Calu3 (cell line): ENCODE data around the gene DGCR6L. TPM values are rescaled to one million over a fixed set of nuclear protein-coding genes. Genes with fewer than 3 reads are reported as not detected.

Experiments used
- BruUV-seq: library from RNA; stranded (reverse); fragments of 400-500 nt; replicated peaks from 2 replicates; lab custom pipeline; 2021; lab: Mats Ljungman, UMichigan
- CTCF ChIA-PET: fragments of 300-600 bp; sonication (Branson Sonifier 250); formaldehyde crosslinking; loops from one replicate; lab custom pipeline; 2022; ENCODE audit warnings: antibody characterized with exemption; lab: Charles Lee
- DNase-seq: peaks from one replicate; pipeline ENCODE4 v3.0.0; 2022
- H3K27ac Mint-ChIP-seq: one replicate; pipeline ENCODE4 v1.8.0; 2022; ENCODE audit warnings: mixed read lengths; ENCODE audit not compliant: unreplicated experiment
- H3K27me3 Mint-ChIP-seq: one replicate; pipeline ENCODE4 v1.8.0; 2022; ENCODE audit warnings: mixed read lengths; ENCODE audit not compliant: unreplicated experiment
- H3K36me3 Mint-ChIP-seq: one replicate; pipeline ENCODE4 v1.8.0; 2022; ENCODE audit warnings: mild to moderate bottlenecking, moderate library complexity, mixed read lengths; ENCODE audit not compliant: insufficient read depth, unreplicated experiment
- H3K4me1 Mint-ChIP-seq: one replicate; pipeline ENCODE4 v1.8.0; 2022; ENCODE audit warnings: mild to moderate bottlenecking, low read depth, mixed read lengths; ENCODE audit not compliant: unreplicated experiment
- H3K4me3 Mint-ChIP-seq: one replicate; pipeline ENCODE4 v1.8.0; 2022; ENCODE audit warnings: mild to moderate bottlenecking, low read depth, moderate library complexity, mixed read lengths; ENCODE audit not compliant: unreplicated experiment
- H3K9me3 Mint-ChIP-seq: one replicate; pipeline ENCODE4 v1.8.0; 2022; ENCODE audit warnings: low read depth, mixed read lengths; ENCODE audit not compliant: unreplicated experiment
- intact Hi-C: fragments of 100-400 bp; cut with micrococcal nuclease; formaldehyde crosslinking; loops from one replicate; pipeline ENCODE4 v1.10.0; 2022; ENCODE audit not compliant: unreplicated experiment
- total RNA-seq: library from RNA; stranded (reverse); gene quantifications from 2 replicates; pipeline ENCODE4 v1.2.3, GENCODE V29; 2022
- TF ChIP-seq, protein P1 (sequence below): fragments of 200-600 bp; IDR thresholded peaks from one replicate; pipeline ENCODE4 v1.8.0; 2022; ENCODE audit warnings: antibody characterized with exemption; ENCODE audit not compliant: unreplicated experiment

Gene DGCR6L
- total RNA-seq, 1 experiment from 2014 or later: 39.6 TPM

DNA sequence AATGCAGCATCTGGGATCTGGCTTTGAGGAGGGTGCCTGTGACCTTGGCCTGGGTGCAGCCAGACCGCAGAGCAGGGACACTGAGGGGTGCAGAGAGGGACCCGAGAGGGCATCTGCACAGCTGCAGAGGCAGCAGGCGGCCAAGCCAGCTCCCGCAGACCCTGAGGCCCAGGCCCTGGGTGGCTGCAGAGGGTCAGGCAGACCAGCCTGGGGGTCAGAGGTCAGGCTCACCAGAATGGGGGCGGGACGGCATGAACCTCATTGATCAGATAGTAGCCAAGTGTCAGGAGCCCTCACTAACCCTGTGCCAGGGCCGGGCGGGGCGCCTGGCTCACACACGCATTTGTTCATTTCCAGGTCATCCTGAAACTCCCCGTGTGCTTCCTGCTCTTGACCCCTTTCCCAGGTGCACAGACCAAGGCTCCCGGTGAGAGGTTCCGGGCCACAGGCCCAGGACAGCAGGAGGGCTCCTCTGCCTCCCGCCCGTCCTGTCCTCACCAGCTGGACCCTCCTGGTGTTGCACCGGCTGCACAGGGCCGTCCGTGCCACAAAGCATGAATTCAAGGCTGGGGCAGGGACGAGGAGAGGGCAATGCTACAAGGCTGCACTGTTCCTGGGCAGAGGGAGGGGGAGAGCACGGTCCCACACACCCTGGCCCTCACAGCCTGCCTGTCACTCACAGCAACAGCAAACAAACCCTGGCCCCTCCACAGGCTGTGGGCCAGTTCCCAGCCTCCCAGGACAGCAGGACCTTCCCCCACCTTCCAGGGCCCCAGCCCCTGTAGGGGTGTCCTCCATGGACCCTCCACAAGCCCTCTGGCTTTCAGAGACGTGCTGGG lies 55.0 kb downstream of the DGCR6L start:
- Mint-ChIP-seq H3K9me3 (no peaks in the 10 kb centered on the region), H3K4me1 (no peaks in the 10 kb centered on the region), H3K36me3 (peaks cover 24% of the 10 kb centered on the region), H3K27me3 (no peaks in the 10 kb centered on the region), H3K27ac (no peak overlapping the region), H3K4me3 (no peak overlapping the region)
- DNase-seq: no peak
- BruUV-seq: no TSS peak
- CTCF ChIA-PET: no interaction called here
- intact Hi-C loops: no loop called here
- TF ChIP-seq, protein P1, sequence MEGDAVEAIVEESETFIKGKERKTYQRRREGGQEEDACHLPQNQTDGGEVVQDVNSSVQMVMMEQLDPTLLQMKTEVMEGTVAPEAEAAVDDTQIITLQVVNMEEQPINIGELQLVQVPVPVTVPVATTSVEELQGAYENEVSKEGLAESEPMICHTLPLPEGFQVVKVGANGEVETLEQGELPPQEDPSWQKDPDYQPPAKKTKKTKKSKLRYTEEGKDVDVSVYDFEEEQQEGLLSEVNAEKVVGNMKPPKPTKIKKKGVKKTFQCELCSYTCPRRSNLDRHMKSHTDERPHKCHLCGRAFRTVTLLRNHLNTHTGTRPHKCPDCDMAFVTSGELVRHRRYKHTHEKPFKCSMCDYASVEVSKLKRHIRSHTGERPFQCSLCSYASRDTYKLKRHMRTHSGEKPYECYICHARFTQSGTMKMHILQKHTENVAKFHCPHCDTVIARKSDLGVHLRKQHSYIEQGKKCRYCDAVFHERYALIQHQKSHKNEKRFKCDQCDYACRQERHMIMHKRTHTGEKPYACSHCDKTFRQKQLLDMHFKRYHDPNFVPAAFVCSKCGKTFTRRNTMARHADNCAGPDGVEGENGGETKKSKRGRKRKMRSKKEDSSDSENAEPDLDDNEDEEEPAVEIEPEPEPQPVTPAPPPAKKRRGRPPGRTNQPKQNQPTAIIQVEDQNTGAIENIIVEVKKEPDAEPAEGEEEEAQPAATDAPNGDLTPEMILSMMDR: no peak

Other genes with a start within 250 kb of the DGCR6L start
- 53.1 and 54.7 TPM in 2 replicates for gene DGCR8, start 239.8 kb downstream of the DGCR6L start, total RNA-seq
- 205 and 208 TPM in 2 replicates for gene RANBP1, start 204.0 kb downstream of the DGCR6L start, total RNA-seq
- 63.0 and 71.9 TPM in 2 replicates for gene TRMT2A, start 202.8 kb downstream of the DGCR6L start, total RNA-seq
- gene ZDHHC8, start 188.3 kb downstream of the DGCR6L start, total RNA-seq: 78.4 and 87.2 TPM in 2 replicates
- gene CCDC188, start 169.0 kb downstream of the DGCR6L start, total RNA-seq: not detected in 2 replicates
- 4.1 and 4.2 TPM in 2 replicates for gene RTN4R, start 51.7 kb downstream of the DGCR6L start, total RNA-seq
- 11.1 and 15.2 TPM in 2 replicates for gene ZNF74, start 74.1 kb upstream of the DGCR6L start, total RNA-seq
- gene SCARF2, start 117.8 kb upstream of the DGCR6L start, total RNA-seq: 0.68 and 0.81 TPM in 2 replicates
- 26.5 and 28.1 TPM in 2 replicates for gene KLHL22, start 175.7 kb upstream of the DGCR6L start, total RNA-seq
- 137 and 144 TPM in 2 replicates for gene MED15, start 187.6 kb upstream of the DGCR6L start, total RNA-seq